Hepatocyte (in vitro differentiated cells): ENCODE measurements around the gene ATG14.

Source experiments
- CTCF ChIP-seq: fragments of 200-600 bp; sonication (generic); IDR thresholded peaks from 2 replicates; pipeline ENCODE4 v1.5.1; 2016; ENCODE audit warnings: antibody characterized with exemption, mild to moderate bottlenecking; ENCODE audit not compliant: poor library complexity
- EZH2 ChIP-seq: fragments of 200-600 bp; sonication (generic); IDR thresholded peaks from 2 replicates; pipeline ENCODE4 v1.6.1; 2016; ENCODE audit warnings: antibody characterized with exemption, mild to moderate bottlenecking, borderline replicate concordance

GRCh38 chr14:55426891-55427290 is 15.3 kb upstream of the ATG14 start:
- TF ChIP-seq CTCF (no peak), EZH2 (no peak)
